ENCODE results near the gene PIGT.
A peak's percentile ranks its signal among the peaks of the same experiment; 100 is the strongest.

Gene PIGT

DNA sequence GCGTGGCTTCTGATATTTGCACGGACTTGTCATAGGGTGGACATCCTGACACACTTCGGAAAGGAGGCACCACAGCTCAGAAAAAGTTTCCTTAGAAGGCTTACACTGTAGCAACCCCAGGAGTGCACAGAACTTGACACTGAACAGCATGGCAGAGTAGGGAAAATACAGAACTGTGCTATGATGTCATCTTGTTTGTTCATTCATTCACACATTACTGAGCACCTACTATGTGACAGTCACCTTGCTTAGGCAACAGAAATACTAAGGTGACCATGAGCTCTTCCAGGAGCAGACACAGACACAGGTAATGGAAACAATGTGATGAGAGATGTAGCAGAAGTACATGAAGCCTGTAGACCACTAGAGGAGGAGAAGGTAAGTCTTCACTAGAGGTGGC lies 2.5 kb upstream of the PIGT start:
- WGBS (ENCODE audit: insufficient coverage) = 85% methylated on average over 3 of the region's 3 CpGs
- no peak overlapping the region for H3K4me3 ChIP-seq (ENCODE audit: control insufficient read depth in 1 of 7, extremely low read depth in 1 of 7, insufficient read depth in 4 of 7, low read depth in 2 of 7, low read length in 6 of 7)
- ChIA-PET CTCF (interaction anchor here (0.8 to 3.2 kb wide), 6 partner anchors 18 to 50 kb away, joined by 3 to 16 read pairs (median 9); partner anchors contain the start of gene SYS1), POLR2A (no interaction called here)
- peaks cover 6 to 30% (median 20%) of the 10 kb centered on the region in 4 experiments for H3K4me1 ChIP-seq (ENCODE audit: control extremely low read depth in 1 of 4, control insufficient read depth in 4 of 4, insufficient read depth in 4 of 4, low read length in 3 of 4)
- H3K9me3 ChIP-seq (ENCODE audit: control extremely low read depth in 1 of 5, control insufficient read depth in 4 of 5, insufficient read depth in 2 of 5, low read depth in 1 of 5, low read length in 4 of 5) = no peaks in the 10 kb centered on the region
- no peak for DNase-seq
- H3K27ac ChIP-seq (ENCODE audit: insufficient read depth in 1 of 2, low read depth in 1 of 2, low read length in 2 of 2, poor library complexity in 1 of 2, severe bottlenecking in 2 of 2) = no peak overlapping the region
- no peaks in the 10 kb centered on the region for H3K27me3 ChIP-seq (replicated peaks in 2 of 5; ENCODE audit: control insufficient read depth in 4 of 5, insufficient read depth in 5 of 5, low read length in 4 of 5)
- H3K36me3 ChIP-seq (ENCODE audit: control insufficient read depth in 4 of 4, insufficient read depth in 4 of 4, low read length in 3 of 4) = peaks cover 2 to 18% (median 9%) of the 10 kb centered on the region in 4 experiments

- peak overlapping the region; percentile 84 to 92 for H3K27ac ChIP-seq (ENCODE audit: insufficient read depth in 1 of 2, low read depth in 1 of 2, low read length in 2 of 2, poor library complexity in 1 of 2, severe bottlenecking in 2 of 2)
- ChIA-PET CTCF (interaction anchor here (0.8 to 1.7 kb wide), 6 partner anchors 10 to 800 kb away, joined by 3 to 7 read pairs (median 4); no protein-coding TSS in a partner anchor), POLR2A (interaction anchor here (1.5 kb wide), 1 partner anchor 20 kb away, joined by 4 read pairs; no protein-coding TSS in a partner anchor)
- 50% methylated on average over 1 of the region's 2 CpGs for WGBS (ENCODE audit: insufficient coverage)
- peaks cover 7 to 42% (median 34%) of the 10 kb centered on the region in 4 experiments for H3K36me3 ChIP-seq (ENCODE audit: control insufficient read depth in 4 of 4, insufficient read depth in 4 of 4, low read length in 3 of 4)
- peak overlapping the region in 6 of 7 experiments; percentile 86 to 99 (median 94) for H3K4me3 ChIP-seq (ENCODE audit: control insufficient read depth in 1 of 7, extremely low read depth in 1 of 7, insufficient read depth in 4 of 7, low read depth in 2 of 7, low read length in 6 of 7)
- no peaks in the 10 kb centered on the region for H3K27me3 ChIP-seq (replicated peaks in 2 of 5; ENCODE audit: control insufficient read depth in 4 of 5, insufficient read depth in 5 of 5, low read length in 4 of 5)
- DNase-seq = peak in 2 of 3 donors; percentile 60 to 69
- peaks cover 4 to 23% (median 14%) of the 10 kb centered on the region in 4 experiments for H3K4me1 ChIP-seq (ENCODE audit: control extremely low read depth in 1 of 4, control insufficient read depth in 4 of 4, insufficient read depth in 4 of 4, low read length in 3 of 4)
- no peaks in the 10 kb centered on the region for H3K9me3 ChIP-seq (ENCODE audit: control extremely low read depth in 1 of 5, control insufficient read depth in 4 of 5, insufficient read depth in 2 of 5, low read depth in 1 of 5, low read length in 4 of 5)
Observed at GRCh38 chr20:45416917-45417316, 976 bp downstream of the PIGT start.

- Histone ChIP-seq H3K4me1 (ENCODE audit: control extremely low read depth in 1 of 4, control insufficient read depth in 4 of 4, insufficient read depth in 4 of 4, low read length in 3 of 4) (peaks cover 4 to 23% (median 14%) of the 10 kb centered on the region in 4 experiments), H3K4me3 (ENCODE audit: control insufficient read depth in 1 of 7, extremely low read depth in 1 of 7, insufficient read depth in 4 of 7, low read depth in 2 of 7, low read length in 6 of 7) (no peak overlapping the region), H3K9me3 (ENCODE audit: control extremely low read depth in 1 of 5, control insufficient read depth in 4 of 5, insufficient read depth in 2 of 5, low read depth in 1 of 5, low read length in 4 of 5) (no peaks in the 10 kb centered on the region), H3K27me3 (replicated peaks in 2 of 5; ENCODE audit: control insufficient read depth in 4 of 5, insufficient read depth in 5 of 5, low read length in 4 of 5) (no peaks in the 10 kb centered on the region), H3K36me3 (ENCODE audit: control insufficient read depth in 4 of 4, insufficient read depth in 4 of 4, low read length in 3 of 4) (peaks cover 12 to 57% (median 49%) of the 10 kb centered on the region in 4 experiments), H3K27ac (ENCODE audit: insufficient read depth in 1 of 2, low read depth in 1 of 2, low read length in 2 of 2, poor library complexity in 1 of 2, severe bottlenecking in 2 of 2) (no peak overlapping the region)
- peak in 2 of 3 donors; percentile 43 to 47 for DNase-seq
- ChIA-PET CTCF (interaction anchor here (0.8 to 4.0 kb wide), 6 partner anchors 8 to 50 kb away, joined by 3 to 19 read pairs (median 5); no protein-coding TSS in a partner anchor), POLR2A (no interaction called here)
- WGBS (ENCODE audit: insufficient coverage) = 90% methylated on average over 14 of the region's 17 CpGs
Observed at GRCh38 chr20:45419188-45420091, 3.5 kb downstream of the PIGT start.

- CTCF ChIA-PET = interaction anchor here (1.8 to 4.0 kb wide), 2 partner anchors 17 to 47 kb away, joined by 9 to 19 read pairs; no protein-coding TSS in a partner anchor
- H3K27me3 ChIP-seq (replicated peaks in 2 of 5; ENCODE audit: control insufficient read depth in 4 of 5, insufficient read depth in 5 of 5, low read length in 4 of 5) = no peaks in the 10 kb centered on the region
Observed at GRCh38 chr20:45420125-45420524, 4.2 kb downstream of the PIGT start.

GRCh38 chr20:45423700-45424099 lies 7.8 kb downstream of the PIGT start:
- Histone ChIP-seq H3K36me3 (ENCODE audit: control insufficient read depth in 4 of 4, insufficient read depth in 4 of 4, low read length in 3 of 4) (peaks cover 18 to 81% (median 59%) of the 10 kb centered on the region in 4 experiments), H3K4me3 (ENCODE audit: control insufficient read depth in 1 of 7, extremely low read depth in 1 of 7, insufficient read depth in 4 of 7, low read depth in 2 of 7, low read length in 6 of 7) (no peak overlapping the region), H3K9me3 (ENCODE audit: control extremely low read depth in 1 of 5, control insufficient read depth in 4 of 5, insufficient read depth in 2 of 5, low read depth in 1 of 5, low read length in 4 of 5) (no peaks in the 10 kb centered on the region), H3K27me3 (replicated peaks in 2 of 5; ENCODE audit: control insufficient read depth in 4 of 5, insufficient read depth in 5 of 5, low read length in 4 of 5) (no peaks in the 10 kb centered on the region), H3K4me1 (ENCODE audit: control extremely low read depth in 1 of 4, control insufficient read depth in 4 of 4, insufficient read depth in 4 of 4, low read length in 3 of 4) (no peaks in the 10 kb centered on the region), H3K27ac (ENCODE audit: insufficient read depth in 1 of 2, low read depth in 1 of 2, low read length in 2 of 2, poor library complexity in 1 of 2, severe bottlenecking in 2 of 2) (no peak overlapping the region)
- ChIA-PET CTCF (no interaction called here), POLR2A (no interaction called here)
- 100% methylated on average over 1 of the region's 2 CpGs for WGBS (ENCODE audit: insufficient coverage)
- no peak for DNase-seq

More at GRCh38 chr20:45420125-45420524, 4.2 kb downstream of the PIGT start:
- peaks cover 4 to 22% (median 13%) of the 10 kb centered on the region in 4 experiments for H3K4me1 ChIP-seq (ENCODE audit: control extremely low read depth in 1 of 4, control insufficient read depth in 4 of 4, insufficient read depth in 4 of 4, low read length in 3 of 4)
- peaks cover 16 to 63% (median 52%) of the 10 kb centered on the region in 4 experiments for H3K36me3 ChIP-seq (ENCODE audit: control insufficient read depth in 4 of 4, insufficient read depth in 4 of 4, low read length in 3 of 4)
- H3K9me3 ChIP-seq (ENCODE audit: control extremely low read depth in 1 of 5, control insufficient read depth in 4 of 5, insufficient read depth in 2 of 5, low read depth in 1 of 5, low read length in 4 of 5) = no peaks in the 10 kb centered on the region
- H3K4me3 ChIP-seq (ENCODE audit: control insufficient read depth in 1 of 7, extremely low read depth in 1 of 7, insufficient read depth in 4 of 7, low read depth in 2 of 7, low read length in 6 of 7) = no peak overlapping the region
- POLR2A ChIA-PET = no interaction called here
- no peak overlapping the region for H3K27ac ChIP-seq (ENCODE audit: insufficient read depth in 1 of 2, low read depth in 1 of 2, low read length in 2 of 2, poor library complexity in 1 of 2, severe bottlenecking in 2 of 2)
- WGBS (ENCODE audit: insufficient coverage) = 97% methylated on average over 8 of the region's 8 CpGs
- DNase-seq = no peak

DNA sequence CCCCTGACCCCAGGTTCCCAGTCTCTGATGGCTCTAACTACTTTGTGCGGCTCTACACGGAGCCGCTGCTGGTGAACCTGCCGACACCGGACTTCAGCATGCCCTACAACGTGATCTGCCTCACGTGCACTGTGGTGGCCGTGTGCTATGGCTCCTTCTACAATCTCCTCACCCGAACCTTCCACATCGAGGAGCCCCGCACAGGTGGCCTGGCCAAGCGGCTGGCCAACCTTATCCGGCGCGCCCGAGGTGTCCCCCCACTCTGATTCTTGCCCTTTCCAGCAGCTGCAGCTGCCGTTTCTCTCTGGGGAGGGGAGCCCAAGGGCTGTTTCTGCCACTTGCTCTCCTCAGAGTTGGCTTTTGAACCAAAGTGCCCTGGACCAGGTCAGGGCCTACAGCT lies 9.6 kb downstream of the PIGT start:
- no peaks in the 10 kb centered on the region for H3K4me1 ChIP-seq (ENCODE audit: control extremely low read depth in 1 of 4, control insufficient read depth in 4 of 4, insufficient read depth in 4 of 4, low read length in 3 of 4)
- ChIA-PET CTCF (interaction anchor here (15.5 kb wide), 1 partner anchor 55 kb away, joined by 353 read pairs; the partner anchor contains the start of genes SYS1 and TP53TG5), POLR2A (no interaction called here)
- WGBS (ENCODE audit: insufficient coverage) = 96% methylated on average over 17 of the region's 17 CpGs
- H3K36me3 ChIP-seq (ENCODE audit: control insufficient read depth in 4 of 4, insufficient read depth in 4 of 4, low read length in 3 of 4) = peaks cover 16 to 62% (median 43%) of the 10 kb centered on the region in 4 experiments
- H3K27me3 ChIP-seq (replicated peaks in 2 of 5; ENCODE audit: control insufficient read depth in 4 of 5, insufficient read depth in 5 of 5, low read length in 4 of 5) = no peaks in the 10 kb centered on the region
- DNase-seq = no peak
- no peaks in the 10 kb centered on the region for H3K9me3 ChIP-seq (ENCODE audit: control extremely low read depth in 1 of 5, control insufficient read depth in 4 of 5, insufficient read depth in 2 of 5, low read depth in 1 of 5, low read length in 4 of 5)
- no peak overlapping the region for H3K4me3 ChIP-seq (ENCODE audit: control insufficient read depth in 1 of 7, extremely low read depth in 1 of 7, insufficient read depth in 4 of 7, low read depth in 2 of 7, low read length in 6 of 7)
- no peak overlapping the region for H3K27ac ChIP-seq (ENCODE audit: insufficient read depth in 1 of 2, low read depth in 1 of 2, low read length in 2 of 2, poor library complexity in 1 of 2, severe bottlenecking in 2 of 2)

Data from common myeloid progenitor, CD34-positive (primary cell).